Measurements from ENCODE around the gene SMIM36.
"Not testable (repeated sequence)": the region's sequence is repeated elsewhere in the genome, so short reads cannot be mapped to it uniquely, and the experiment has no call there.

Gene SMIM36

DNA sequence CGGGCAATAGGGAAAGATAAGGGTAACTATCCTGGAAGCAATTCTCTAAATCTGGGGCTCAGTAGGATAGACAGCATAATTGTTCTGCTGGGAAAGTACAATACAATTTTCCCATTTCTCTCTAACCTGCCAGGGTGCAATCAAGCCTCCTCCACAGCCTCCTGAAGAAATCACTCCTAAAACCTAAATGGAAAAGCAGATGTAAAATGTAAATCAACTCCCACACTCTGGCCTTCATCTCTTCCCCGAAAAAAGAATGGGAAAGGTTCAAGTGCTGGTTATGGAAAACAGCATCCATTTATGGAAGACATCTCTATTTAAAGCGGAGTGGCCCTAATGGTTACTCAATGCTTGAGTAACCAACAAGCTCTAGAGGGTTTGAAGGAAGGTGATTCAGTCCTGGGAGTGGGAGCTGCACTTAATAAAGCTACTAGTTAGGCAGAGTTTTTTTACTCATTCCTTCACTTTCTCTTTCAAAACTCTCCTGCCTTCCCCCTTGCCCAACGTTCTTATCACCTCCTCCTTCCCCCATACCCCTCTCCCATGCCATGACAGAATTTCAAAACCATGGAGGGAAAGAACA is 94.7 kb downstream of the SMIM36 start:
- DNase-seq (ENCODE audit: low read depth, low spot score): no peak

DNA sequence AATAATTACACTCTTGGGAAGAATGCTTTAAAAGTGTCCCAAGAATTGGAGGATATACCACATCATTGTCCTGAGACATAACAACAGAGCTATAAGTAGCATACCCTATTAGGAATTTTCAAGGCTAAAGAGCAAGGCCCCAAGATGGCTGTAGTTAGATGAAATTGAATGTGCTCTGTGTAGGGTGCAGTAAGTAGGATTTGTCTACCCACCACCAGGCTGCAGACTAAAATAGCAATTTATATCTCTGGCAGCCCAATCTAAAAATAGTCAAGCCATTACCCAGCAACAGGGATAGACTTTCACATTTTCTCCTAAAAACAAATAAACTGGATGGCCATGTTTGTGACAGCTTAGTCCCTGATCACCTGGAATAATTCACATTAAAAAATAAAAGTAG is 95.3 kb downstream of the SMIM36 start:
- DNase-seq (ENCODE audit: low read depth, low spot score): no peak

DNA sequence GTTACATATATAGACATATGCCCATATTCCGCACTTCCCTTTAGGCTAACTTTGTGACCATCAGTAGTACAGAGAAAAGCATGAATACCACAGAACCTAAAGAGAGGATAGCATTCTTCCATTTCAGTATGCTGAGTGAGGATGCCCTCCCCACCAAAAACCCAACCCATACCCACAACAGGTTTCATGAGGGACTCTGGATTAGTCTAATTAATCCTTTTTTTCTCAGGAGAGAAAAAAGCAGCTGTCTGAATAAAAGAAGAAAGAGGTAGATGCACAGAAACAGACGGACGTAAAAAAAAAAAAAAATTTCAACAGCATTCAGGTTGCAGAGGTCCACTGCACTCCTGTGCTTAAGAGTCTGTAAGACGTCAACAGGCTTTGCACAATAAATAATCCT is 96.3 kb downstream of the SMIM36 start:
- DNase-seq (ENCODE audit: low read depth, low spot score): no peak

DNA sequence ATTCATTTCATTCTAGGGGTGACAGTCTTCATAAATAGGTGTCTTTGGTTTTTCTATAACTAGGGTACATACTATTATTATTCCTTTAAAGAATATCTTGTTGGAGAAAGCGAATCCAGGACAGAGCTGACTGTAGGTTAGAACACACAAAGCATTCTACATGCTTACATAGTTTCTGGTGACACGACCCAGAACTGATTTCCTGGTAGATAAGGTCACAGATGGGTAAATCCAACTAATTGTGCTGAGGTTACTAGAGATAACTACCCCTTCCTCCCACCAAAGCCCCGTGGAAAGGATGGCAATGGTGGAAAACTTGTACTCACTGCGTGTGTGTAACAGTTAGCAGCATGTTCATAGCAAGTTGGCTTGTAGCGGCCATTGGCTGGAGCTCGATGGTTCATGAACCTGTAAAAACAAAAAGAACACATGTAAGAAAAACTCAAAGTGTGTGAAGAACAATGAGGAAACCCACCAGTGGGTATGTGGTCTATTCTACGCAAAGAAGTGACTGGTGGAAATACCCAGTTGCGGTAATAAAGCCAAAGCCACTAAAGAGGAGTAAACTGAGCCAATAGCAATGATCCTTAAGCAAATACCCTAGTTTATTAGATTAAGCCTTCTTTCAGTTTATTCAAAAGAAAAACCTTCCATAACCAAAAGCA is 97.3 kb downstream of the SMIM36 start:
- no peak for DNase-seq (ENCODE audit: low read depth, low spot score)

- DNase-seq (ENCODE audit: low read depth, low spot score): no peak
These were observed 99.8 kb downstream of the SMIM36 start for GRCh38 chr17:55411463-55411855.

GRCh38 chr17:55410722-55411462 is 100.4 kb downstream of the SMIM36 start:
- DNase-seq (ENCODE audit: low read depth, low spot score): no peak

DNA sequence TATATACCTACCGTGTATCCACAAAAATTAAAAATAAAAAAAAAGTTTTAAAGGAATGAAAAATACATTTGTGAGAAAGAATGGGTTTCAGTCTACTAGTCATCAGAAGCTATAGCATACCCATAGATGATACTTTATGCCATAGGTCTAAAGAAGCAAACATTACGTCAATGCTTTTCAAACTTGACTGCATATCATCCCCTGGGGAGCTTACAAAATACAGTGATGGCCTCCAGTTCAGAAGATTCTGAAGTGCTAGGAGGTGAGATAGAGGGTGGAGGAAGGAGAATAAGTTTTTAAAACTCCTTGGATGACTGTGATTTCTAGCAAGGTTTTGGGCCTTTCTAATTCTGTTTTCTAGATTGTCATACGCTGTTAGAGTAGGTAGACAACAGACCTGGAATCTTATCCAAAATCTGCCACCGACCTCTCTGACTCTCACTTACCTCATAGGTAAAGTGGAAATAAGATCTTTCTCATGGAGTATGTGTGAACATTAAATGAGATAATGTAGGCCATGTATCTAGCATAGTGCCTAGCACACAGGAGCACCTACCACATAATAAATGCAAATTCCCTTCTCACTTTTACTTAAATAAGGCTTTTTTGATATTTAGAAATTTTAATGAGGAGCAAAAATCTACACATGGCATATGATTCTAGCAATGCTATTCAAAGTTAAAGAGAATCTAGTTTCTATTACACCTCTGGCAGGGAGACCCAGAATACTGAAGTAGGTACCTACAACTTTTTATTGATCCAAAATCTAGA is 102.0 kb downstream of the SMIM36 start:
- no peak for DNase-seq (ENCODE audit: low read depth, low spot score)

DNA sequence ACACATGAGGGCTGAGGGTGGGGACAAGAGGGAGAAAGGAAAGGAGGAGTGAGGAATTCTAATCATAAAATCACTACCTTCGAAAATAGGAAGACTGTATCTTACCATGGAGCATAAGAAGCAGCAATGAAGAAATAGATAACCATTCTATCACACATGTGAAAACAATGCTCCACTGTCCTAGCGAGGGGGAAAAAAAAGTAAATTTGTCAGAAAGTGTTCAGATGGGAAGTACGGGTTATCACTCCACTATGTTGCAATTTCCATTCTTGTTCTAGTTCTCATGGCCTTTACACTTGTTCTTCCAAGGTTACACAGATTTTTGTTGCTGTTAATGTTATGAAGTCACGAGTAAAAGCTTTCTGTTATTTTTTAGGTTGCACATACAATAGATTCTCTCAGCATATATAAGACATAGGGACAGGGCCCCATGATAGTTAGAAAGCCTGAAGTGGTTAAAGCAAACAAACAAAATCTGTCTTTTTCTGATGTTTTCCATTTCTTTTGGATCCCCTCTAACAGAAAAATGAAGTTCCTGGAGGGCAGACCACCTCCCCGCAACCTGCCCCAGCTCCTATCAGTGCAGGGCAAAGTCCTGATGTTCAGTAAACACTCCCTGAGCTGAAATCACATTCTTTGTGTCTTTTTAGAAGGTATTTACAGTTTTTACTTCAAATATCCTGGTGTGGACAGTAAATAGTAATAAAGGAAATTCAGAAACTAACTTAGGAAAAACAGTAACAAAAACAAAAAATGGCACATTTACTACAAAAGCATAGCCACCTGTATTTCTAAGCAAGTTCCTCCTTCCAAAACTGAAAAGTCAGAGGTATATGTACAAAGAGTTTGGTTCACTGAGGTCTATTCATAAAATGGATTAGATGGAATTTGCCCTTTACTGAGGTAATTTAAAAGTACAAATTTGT is 103.3 kb downstream of the SMIM36 start:
- DNase-seq (ENCODE audit: low read depth, low spot score): no peak

DNA sequence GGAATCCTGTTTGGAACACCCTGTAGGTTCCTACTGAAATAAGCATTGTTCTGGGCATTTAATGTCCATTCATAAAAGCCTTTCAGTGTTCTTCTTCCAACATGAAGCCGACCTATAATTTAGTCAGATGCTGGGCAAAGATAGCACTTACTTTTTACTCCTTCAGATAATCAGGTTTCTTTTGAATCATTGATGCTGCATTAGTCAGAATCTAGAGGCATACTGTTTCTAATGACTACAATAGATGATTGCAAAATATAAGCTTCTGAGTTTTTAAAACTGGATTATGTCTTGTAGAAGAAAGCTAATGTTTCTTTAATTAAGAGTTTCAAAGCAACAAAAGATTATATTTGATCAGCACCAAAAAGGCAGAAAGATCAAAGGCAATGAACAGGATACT is 105.7 kb downstream of the SMIM36 start:
- no peak for DNase-seq (ENCODE audit: low read depth, low spot score)

DNA sequence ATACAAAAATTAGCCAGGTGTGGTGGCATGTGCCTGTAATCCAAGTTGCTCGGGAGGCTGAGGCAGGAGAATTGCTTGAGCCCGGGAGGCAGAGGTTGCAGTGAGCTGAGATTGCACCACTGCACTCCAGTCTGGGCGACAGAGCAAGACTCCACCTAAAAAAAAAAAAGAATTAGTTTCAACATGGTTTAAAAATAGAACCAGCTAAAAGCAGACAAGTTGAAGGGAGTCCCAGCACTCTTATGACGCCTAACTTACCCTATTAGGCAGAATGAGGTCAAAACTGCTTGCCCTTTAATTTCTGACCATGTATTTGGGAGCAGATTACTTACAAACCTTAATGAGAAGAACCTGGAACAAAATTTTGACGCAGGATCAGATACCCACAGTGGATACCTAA is 107.1 kb downstream of the SMIM36 start:
- not testable (repeated sequence) for DNase-seq (ENCODE audit: low read depth, low spot score)

GRCh38 chr17:55402374-55402773 is 108.9 kb downstream of the SMIM36 start:
- no peak for DNase-seq (ENCODE audit: low read depth, low spot score)

Data from activated CD4-positive, CD25-positive, alpha-beta regulatory T cell treated with anti-CD3 and anti-CD28 coated beads, Interleukin-2, amount 50 U/mL, for 16 hours (primary cell).